Measurements from ENCODE around the gene DND1.

DND1 gene

GRCh38 chr5:140642718-140643117, 30.7 kb downstream of the DND1 start:
- no peak for TF ChIP-seq CTCF (IDR thresholded peaks at IDR 0.05)

GRCh38 chr5:140641716-140642115, 31.7 kb downstream of the DND1 start:
- no peak for TF ChIP-seq CTCF (IDR thresholded peaks at IDR 0.05)

DNA sequence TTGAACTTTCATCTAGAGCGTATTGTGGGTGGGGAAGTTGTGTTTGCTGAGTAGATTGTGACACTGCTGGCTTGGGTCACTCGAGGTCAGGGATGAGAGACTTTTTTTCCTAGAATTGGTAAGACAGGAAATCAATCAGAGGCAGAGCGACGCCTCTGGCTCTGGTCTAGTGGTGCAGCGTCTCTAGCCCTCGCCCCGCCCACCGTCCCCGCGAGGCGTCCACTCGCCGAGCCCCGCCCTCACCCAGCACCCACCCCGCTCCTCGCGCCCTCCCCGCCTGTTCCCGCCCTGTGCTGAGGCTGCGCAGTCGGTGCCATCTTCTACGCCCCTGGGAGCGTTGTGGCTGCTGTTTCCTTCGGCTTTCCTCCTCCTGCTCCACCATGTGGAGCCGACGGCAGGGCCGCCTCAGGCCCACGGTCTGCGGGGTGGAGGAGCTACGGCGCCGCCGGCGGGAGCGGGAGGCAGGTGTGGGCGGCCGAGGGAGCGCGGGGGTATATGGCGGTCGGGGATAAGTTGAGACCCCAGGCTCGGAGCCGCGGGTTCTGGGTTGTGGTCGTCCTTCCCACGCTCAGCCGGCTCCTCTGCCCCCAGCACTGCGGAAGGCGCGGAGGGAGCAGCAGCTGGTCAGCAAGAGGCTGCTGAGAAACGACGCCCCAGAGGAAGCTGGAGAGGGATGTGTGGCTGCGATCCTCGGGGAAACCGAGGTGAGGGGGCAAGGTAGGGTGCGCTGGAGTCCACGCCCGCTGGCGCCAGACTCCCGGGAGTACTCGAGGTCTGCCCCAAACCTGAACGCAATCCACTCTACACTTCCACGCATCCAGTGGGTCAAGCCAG, 34.0 kb downstream of the DND1 start, which contains the start of gene TMCO6:
TMCO6 (plus strand) TSS at position 304 of the 834 bp plus-strand sequence; CDS start at position 381, 77 bp downstream.
- peak; percentile 59 for TF ChIP-seq CTCF (IDR thresholded peaks at IDR 0.05)

DNA sequence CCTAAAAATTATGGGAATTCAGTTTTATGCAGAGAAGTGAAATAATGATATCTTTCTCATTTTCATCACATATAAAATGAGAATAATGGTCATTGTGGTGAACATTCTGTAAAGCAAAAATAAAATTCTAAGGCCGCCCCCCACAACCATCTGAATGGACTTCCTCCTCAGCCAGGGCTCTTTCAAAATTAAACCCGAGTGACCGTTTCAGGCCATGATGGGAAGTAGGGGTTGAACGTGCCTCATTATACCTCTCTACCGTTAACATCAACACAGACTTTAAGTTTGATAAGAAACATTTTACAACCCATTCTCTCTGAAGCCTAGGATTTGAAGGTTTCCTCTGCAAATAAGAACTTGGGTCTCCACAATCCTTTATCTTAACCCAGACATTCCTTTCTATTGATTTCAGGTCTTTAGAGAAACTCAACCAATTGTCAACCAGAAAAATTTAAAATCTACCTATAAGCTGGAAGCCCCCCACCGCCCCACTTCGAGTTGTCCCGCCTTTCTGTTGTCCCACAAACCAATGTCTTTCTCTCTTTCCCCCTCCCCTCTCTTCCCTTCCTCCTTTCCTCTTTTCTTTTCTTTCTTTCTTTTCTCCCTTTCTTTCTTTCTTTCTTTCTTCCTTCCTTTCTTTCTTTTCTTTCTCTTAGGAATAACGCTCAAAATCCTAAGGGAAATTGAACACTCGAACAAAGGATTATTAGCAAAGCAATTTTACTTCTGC, 35.8 kb downstream of the DND1 start:
- TF ChIP-seq CTCF (IDR thresholded peaks at IDR 0.05): no peak

GRCh38 chr5:140635291-140636257, 37.8 kb downstream of the DND1 start:
- TF ChIP-seq CTCF (IDR thresholded peaks at IDR 0.05): 0 out of 2 replicates have a peak, but pooled peaks have one; percentile 0

DNA sequence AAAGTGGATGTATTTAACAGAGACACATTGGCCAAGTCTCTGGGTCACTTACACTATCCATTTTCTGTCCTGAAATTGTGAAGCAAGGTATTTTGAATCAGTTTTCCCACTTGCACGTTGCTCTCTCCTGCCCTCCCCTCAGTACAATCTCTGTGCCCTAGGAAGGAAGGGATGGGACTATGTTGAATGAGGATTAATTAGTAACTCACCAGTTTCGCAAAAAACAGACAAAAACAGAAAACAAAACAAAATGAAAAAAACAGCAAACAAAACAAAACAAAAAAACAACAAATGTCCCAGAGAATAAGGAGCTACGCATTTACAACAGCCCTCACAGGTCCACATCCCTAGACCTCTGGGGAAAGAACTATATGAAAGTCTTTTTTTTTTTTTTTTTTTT, 39.3 kb downstream of the DND1 start:
- no peak for TF ChIP-seq CTCF (IDR thresholded peaks at IDR 0.05)

- no peak for TF ChIP-seq CTCF (IDR thresholded peaks at IDR 0.05)
Measured at GRCh38 chr5:140633501-140633900, 39.9 kb downstream of the DND1 start.
